NCI-H2196 (cell line): Measurements from ENCODE around the gene CREB3L1.
A peak's percentile ranks its signal among the peaks of the same experiment; 100 is the strongest.

Experiments
- DNase-seq: peaks from one replicate; lab custom pipeline; 2025; ENCODE audit not compliant: unreplicated experiment; lab: John Stamatoyannopoulos, UW

Gene CREB3L1

DNA sequence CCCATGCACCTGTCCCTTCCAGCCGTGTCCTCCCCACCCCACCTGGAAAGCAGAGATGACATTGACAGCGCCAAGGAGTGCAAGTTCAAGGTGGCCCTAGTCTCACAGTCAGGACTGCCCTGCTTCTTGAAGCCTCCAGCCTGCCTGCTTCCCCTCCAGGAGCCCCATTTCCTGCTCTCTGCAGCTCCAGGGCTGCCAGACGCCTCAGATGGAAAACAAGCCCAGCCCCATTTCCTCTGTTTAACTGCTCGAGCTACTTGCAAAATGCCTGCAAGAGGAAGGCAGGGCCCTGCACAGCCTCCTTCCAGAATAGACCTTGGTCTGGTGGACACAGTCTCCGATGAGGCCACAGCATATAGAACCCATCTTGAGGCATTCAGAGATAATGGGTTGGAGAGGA, 64.8 kb downstream of the CREB3L1 start:
- DNase-seq: no peak

DNA sequence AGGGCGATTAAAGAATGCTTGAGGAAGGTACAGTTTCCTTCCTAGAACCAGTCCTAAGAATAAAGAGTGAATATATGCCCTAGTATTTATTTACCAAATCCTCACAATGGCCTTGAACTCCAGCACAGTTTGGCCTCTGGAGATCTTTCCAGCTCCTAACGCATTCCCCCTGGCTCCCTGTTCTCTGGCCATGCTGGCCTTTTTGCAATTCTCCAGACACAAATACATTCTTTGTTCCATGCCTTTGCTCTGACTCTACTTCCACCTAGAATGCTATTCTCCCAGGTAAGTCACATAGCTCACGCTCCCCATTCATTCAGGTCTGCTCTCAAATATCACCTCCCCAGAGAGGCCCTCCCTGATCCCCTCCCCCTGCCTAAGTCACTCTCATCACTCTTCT, 66.1 kb downstream of the CREB3L1 start:
- no peak for DNase-seq

DNA sequence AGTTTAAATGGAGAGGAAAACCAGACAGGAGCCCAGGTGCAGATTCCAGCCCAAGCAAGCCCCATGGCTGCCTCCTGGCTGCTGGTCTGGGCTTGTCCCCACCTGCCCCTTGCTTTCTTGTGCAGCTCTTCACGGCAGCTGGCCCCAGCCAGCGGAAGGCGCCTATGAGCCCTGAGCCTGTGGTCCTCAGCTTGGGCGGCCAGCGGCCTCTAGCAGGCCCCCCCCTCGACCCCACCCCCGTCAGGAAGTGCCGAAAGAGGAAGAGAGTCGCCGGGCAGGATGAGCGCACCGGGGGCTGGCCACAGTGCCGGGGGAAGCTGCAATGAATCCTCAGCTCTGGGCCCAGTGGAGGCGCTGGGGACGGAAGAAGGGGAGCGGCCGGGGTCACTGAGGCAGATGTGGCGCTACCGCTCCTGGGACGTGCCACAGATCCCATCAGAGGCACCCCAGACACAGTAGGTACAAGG, 67.7 kb downstream of the CREB3L1 start:
- peak; percentile 31 for DNase-seq

DNA sequence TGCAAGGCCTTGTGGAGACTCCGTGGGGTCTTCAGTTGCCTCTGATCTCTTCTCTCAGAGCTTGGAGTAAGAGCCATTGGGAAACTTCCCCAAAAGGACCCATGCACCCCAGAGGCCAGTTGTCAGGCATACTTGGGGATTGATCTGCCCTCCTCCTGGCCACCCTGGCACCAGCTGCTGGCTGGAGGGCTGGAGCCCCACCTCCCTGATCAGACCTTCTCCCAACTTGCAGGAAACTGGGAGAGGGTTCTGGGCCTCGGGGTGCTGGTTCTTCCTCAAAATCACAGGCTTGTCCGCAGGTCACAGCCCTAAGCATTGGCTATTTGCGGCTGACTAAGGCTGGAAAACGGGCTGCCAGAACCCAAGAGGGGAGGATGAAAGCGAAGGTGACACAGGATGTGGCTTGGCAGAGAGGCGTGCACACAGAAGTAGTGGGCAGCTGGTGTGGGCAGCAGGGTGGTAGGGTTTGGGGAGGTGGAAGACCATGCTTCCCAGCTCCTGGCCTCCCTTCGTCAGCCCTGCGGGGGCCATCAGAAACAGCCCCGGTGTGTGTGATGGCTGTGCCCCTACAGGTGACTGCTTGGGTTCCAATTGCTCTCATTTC, 68.5 kb downstream of the CREB3L1 start:
- no peak for DNase-seq

DNA sequence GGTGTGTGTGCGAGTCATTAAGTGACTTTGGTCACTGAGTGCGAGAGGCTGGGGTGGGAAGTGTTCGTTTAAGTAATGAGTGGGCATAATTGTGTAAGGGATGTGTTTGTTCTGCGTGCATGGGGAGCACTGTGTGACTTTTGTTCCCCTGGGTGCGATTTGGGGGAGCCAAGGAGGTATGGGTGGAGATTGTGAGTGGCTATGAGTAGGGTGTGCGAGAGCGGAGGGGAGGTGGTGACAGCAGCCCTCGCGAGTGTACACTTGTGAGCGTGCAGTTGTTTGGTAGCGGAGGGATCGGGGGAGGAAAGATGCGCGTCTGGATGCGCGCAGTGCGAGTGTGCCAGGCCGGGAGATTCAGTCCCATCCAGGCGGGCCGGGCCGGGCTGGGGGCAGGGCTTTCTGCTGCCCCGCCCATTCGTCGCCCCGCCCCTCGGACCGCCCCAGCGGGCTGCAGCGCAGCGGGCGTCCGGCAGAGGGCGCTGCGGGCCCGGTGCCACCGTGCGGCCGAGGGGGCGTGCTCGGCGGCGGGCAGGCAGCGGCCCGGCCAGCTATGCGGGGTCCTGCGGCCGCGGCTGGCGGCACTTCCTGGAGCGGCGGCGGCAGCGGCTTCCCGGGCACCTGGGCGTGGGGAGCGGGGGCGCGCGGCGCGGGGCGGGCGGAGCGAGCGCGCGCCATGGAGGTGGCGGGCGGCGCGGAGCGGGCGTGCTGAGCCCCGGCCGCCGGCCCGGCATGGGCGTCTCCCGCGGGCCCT, 69.6 kb downstream of the CREB3L1 start, which contains the start of gene DGKZ:
TSS of gene DGKZ (plus strand) at position 578 of the 751 bp plus-strand sequence. CDS start 197 bp downstream, outside the sequence.
- DNase-seq: peak; percentile 88

DNA sequence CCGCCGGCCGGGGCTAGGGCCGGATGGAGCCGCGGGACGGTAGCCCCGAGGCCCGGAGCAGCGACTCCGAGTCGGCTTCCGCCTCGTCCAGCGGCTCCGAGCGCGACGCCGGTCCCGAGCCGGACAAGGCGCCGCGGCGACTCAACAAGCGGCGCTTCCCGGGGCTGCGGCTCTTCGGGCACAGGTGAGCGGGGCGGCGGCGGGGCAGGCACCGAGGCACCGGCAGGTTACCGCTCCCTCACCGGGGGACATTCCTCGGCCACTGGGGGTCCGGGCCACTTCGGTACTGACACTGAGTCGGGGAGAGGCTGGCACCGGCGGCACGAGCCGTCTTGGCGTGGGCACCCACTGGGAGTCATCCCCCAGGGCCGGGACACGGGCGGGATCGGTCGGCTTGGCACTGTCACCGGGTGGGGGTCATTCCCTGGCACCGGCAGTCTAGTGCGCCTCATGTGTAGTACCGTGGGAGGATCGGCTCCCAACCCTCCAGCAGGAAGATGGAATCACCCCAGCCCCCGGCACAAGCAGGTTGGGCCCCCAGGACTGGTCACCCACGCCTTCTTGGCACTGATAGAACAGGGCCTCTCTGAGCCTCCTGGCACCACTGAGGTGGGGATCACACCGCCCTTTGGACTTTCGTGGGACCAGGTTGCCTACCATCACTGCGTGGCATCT, 70.3 kb downstream of the CREB3L1 start:
- no peak for DNase-seq

DNA sequence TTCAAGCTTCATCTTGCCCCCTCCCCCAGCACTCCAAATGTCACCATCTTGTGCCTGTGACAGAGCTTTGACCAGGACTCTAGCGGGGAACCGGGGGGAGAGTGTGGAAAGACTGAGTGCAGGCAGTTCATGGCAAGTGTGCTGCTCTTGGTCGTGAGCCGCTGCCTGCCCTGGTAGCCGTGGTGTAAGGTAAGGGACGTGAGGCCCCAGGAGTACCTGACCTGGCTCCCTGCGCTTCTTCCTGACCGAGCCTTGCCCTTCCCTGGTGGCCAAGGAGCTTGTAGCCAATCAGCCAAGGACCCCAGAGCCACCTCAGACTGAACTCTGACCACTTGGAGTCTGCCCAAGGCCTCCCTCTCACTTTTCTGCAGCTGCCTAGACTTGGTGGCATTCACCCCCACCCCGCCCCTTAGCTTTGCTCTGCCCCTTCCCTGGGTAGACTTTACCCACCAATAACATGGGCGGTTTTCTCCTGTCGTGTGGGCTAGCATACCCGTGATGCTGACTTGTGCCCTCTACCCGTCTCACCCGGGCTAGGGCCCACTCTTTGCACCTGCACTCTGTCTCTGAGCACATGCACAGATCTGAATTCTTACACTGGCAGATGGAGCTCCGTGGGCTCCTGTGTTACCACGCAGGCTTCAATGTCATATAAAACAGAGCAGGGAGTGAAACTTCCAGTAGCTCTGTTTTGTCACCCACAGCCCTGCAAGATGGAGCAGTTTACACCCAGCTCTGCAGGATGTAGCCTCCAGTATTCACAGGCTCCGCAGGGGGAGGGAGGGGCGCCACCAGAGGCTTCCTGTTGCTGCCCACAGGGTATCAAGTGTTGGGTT, 71.3 kb downstream of the CREB3L1 start:
- DNase-seq: no peak

DNA sequence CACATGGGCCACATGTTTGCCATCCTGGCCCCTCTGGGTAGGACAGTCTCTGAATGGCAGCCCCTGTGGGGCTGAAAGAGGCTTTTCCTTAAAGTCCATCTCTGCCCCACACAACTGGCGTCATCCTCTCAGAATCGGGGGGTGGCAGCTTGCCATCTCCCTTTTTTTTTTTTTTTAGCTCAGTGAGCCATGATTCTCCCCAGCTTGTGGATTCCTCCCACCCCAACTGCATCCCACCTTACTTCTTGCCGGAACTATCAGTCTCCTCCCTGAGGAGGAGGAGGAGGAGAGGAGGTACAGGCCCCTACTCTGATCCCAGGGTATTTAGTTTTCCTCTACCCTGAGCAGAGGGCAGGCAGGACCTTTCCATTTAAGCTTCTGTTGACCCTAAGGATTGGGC, 73.2 kb downstream of the CREB3L1 start:
- DNase-seq: no peak

DNA sequence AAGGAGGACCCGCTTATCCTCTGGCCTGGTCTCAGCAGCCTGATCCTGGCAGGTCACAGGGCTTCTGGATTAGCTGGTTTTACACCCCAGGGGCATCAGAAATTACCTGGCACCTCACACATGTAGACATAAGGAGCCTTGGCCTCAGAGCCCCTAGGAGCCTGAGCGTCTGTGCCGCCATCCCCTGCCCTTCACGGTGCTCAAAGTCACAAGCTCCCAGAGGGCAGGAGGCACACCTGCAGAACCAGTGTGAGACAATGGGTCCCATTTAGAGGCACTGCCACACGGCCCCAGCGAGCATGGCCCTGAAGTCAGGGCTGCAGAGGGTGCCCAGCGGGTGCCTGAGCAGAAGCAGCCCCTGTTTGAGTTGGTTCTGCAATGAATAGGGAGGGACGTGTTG, 73.7 kb downstream of the CREB3L1 start:
- DNase-seq: no peak

DNA sequence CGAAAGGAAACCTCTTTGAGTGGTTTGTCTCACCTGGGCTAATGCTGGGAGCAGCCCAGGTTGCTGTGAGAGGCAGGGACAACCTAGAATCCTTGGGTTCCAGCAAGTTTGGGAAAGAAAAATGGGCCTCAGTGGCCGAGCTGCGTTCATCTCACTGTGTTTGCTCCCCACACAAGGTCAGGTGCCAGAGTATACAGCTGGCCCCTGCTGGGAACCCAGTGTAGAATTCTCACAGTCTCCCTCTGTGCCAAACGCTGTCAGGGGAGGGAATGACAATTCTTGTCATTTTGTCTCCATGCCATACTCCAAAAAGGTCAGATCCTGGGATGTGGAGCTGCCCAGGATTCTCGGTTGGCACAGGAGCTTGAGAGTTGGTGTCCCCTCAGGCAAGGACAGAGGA, 74.1 kb downstream of the CREB3L1 start:
- DNase-seq: no peak

DNA sequence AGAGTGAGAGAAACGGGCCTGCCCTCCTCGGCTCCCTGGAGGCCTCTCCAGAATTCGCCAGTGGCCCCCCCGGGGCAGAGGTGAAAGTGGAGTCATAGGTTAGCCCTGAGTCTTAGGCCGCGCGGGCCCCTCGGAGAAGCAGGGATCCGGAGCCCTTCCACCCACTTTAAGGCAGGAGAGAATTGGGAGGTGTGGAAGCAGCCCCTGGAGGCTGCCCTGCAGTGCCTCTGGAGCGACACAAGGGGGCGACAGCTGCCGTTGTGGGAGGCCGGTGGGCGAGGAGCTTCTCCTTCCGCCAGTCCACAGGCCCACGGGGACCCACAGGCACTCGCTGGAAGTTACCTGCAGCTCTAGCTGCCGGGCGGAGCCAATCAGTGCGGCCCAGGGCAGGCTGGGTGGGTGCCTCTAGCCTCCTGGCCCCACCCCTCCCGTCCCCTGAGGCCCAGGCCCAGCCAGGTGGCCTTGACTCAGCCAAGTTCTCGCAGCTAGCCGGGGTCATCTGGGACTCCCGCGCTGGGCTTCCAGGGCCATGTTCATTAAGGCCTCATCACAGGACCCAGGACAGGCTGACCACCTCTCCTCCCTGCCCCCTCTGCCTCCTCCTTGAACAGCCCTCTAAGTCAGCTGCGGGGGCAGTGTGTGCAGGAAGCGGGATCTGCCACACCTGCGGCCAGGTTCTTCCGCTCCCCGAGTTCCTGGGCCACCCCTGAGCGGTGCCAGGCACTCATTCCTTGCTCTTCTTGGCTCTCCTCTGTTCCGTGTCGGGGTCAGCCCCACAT, 74.8 kb downstream of the CREB3L1 start:
- DNase-seq: peak; percentile 61

DNA sequence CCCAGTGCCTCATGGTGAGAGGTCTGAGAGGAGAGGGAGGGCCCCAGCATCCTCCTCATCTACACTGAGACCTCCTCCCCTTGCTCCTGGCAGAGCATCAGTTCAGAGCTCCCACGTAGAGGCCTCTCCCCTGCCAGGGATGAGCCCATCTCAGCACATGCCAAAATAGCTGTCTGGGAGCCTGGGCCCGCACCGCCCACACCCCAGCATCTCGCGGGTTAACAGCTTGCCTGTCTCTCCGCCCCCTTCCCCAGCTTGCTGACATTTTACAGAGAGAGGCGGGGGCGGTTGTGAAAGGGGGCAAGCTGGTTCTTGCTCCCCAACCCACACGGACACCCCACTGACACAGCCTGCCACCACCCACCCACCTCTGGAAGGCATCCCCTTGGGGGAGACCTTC, 76.2 kb downstream of the CREB3L1 start:
- no peak for DNase-seq

DNA sequence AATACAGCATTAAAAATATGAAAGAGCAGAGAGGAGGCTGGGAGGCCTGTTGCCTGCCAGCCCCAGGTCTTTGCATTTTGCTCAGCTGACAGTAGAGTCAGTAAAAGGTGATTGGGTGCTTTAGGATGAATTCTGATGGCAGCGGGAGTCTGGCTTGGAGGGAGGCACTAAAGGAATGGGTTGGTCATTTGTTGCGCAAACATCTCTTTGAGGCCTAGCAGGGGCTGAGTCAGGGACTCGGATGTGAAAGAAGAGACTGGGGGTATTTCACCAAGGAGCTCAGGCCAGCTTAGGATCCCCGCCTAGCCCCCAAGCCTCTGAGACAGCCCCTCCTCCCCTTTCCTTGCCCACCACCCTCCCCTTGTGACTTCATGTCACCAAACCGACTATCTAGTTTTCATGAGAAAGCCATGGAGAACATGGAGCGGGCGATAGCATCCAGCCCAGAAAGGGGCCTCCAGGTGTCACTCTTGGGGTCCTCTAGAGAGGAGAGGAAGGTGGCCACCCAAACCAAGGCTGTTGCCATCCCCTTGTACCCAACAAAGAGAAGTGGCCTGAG, 79.5 kb downstream of the CREB3L1 start:
- no peak for DNase-seq

DNA sequence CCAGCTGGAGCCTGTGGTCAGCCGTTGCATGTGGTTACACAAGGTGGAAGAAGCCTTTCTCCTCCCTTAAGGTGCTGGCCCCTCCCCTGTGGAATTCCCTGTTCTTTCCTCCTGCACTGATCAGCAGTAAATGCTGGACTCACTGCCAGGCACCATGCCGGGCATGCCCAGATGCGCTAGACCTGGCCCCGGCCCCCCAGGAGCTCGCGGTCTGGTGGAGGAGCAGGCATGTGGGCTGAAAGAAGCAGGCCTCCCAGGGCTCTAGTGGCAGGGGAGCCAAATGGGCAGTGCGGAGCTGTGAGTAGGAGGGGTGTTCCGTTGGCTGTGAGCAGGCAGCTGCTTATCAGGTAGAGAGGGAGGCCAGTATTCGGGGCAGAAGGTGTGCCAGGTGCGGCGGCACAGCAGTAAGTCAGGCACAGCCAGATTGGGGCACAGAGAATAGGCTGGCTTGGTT, 80.0 kb downstream of the CREB3L1 start:
- peak; percentile 70 for DNase-seq

DNA sequence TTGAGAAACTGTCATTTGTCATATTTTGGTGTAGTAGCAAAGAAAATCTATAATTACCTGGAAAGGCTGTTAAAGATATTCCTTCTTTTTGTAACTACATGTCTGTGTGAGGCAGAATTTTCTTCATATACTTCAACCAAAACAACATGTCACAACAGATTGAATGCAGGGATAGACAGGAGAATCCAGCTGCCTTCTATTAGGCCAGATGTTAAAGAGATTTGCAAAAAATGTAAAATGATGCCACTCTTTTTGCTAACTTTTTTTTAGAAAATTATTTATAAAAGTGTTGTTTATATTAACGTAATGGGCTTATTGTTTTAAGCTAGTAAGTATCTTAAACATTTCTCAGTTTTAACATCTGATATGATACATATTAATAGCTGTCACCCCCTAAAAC, 82.5 kb downstream of the CREB3L1 start:
- no peak for DNase-seq

DNA sequence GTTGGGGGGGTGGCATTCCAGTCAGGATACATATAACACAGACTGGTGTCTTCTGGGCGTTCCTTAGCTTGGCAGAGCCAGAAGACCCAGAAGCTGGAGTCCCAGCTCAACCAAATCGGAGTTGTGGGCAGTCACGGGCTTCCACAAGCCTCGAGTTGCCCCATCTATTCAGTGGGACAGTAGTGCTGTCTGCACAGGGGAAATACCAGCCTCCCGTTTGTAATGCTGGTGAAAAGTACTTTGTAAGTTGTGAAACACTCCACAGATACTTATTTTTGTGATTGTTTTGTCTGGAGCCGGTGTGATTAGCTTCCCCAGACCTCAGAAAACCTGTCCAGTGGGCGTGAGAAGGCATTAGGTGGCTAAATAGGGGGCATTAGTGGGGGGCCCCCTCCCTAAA, 83.4 kb downstream of the CREB3L1 start:
- no peak for DNase-seq

DNA sequence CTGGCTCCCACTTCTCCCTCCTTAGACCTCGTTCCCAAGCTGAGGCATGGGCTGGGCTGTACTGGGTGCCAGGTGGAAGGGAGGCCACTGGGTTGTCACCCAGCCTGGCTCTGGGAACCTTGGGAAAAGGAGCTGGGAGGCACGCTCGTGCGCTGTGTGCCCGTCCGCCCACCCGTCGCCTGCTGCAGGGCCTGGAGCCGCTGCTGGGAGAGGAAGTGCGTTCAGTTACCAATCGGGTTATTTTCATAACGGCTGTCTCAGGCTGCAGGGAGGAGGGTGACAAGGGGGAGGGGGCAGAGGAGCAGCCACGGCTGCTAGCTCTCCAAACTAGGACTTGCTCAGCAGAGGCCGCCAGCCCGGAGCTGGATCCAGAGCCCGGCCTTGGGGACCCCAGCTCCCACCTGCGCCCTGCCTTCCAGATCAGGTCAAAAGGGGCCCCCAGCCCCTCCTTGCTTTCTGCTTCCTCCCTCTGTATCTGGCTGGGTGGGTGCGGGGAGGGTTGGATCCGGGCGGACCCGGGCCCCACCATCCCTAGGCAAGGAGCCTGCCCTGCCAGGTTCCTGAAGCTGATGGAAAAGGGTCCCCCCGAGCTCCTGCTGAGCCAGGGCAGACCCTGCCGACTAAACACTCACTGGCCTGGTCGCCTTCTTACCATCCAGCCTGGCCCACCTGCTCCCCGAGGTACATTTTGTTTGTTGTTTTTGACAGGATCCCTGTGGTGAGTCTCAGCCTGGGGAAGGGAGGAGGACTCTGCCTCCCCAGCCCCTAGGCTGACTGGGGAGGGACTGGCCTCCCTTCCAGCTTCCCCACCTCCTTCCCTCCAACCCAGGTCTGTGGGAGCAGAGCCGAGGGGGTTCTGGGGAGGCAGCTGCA, 84.1 kb downstream of the CREB3L1 start:
- no peak for DNase-seq

DNA sequence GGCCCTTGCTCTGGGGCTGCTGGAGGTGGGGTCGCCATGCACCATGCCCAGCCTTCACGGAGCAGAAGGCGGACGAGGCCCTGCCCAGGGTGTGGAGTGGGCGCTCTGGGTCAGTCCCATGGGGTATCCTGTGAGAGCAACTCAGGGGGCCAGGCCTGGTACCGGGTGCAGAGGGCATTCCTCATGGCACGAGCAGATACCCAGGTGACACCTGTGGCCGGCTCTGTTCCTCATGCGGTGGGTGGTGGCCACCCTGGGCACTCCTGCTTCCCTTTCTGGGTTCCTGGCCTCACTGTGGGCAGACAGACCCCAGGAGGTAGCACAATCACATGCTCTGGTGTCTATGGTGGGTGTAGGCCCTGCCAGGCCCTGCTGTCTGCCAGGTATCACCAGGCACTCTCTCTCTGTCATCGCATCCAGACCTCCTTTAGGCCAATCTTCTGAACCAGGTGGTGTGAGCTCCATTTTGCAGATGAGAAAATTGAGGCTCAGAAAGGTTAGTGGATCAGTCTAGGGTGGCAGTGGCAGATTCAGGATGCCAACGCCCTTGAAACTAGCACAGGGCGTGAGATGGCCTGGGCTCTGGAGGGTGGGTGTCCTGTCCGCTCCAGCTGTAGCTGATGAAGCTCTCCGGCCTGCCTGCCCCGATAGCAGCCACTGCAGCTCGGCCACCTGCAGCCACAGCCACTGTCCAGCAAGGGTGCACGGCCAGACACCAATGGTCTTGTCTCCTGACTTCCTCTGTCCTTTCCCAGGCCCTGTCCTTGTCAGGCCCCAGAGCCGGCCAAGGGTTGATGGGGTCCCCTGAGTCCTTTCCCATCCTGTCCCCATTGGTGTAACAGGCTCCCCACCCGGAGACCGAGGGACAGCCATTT, 84.9 kb downstream of the CREB3L1 start:
- no peak for DNase-seq
